Upper lobe of left lung (tissue), 4 donors: ENCODE measurements around the gene PDSS1.

Experiments used
- POLR2A ChIP-seq, 4 donors: fragments of 450-650 bp; IDR thresholded peaks; one replicate each; pipeline ENCODE4 v1.5.1; 2016 to 2017; ENCODE audit warnings: antibody characterized with exemption in 4 of 4, mild to moderate bottlenecking in 2 of 4
- TF ChIP-seq, protein P1 (sequence below), 6 experiments: fragments of 450-650 bp in 4 of 6; fragments of 200-600 bp in 2 of 6; sonication (generic) in 2 of 6; IDR thresholded peaks; one replicate each; pipeline ENCODE4 v1.5.1; 2016 to 2019; ENCODE audit warnings: antibody characterized with exemption in 6 of 6

- TF ChIP-seq, protein P1, sequence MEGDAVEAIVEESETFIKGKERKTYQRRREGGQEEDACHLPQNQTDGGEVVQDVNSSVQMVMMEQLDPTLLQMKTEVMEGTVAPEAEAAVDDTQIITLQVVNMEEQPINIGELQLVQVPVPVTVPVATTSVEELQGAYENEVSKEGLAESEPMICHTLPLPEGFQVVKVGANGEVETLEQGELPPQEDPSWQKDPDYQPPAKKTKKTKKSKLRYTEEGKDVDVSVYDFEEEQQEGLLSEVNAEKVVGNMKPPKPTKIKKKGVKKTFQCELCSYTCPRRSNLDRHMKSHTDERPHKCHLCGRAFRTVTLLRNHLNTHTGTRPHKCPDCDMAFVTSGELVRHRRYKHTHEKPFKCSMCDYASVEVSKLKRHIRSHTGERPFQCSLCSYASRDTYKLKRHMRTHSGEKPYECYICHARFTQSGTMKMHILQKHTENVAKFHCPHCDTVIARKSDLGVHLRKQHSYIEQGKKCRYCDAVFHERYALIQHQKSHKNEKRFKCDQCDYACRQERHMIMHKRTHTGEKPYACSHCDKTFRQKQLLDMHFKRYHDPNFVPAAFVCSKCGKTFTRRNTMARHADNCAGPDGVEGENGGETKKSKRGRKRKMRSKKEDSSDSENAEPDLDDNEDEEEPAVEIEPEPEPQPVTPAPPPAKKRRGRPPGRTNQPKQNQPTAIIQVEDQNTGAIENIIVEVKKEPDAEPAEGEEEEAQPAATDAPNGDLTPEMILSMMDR (IDR thresholded peaks at IDR 0.05): no peak
- TF ChIP-seq POLR2A (IDR thresholded peaks at IDR 0.05): no peak
Measured at GRCh38 chr10:26650406-26650805, 47.1 kb upstream of the PDSS1 start.
